ENCODE results near the gene MOV10L1. TPM values are rescaled to one million over a fixed set of nuclear protein-coding genes. Genes with fewer than 3 reads are reported as not detected.

Gene MOV10L1
- total and polyA plus RNA-seq, 2 donors from 2014 or later = 0.38 to 0.62 TPM

GRCh38 chr22:50189184-50189848 is 99.5 kb downstream of the MOV10L1 start:
- no peaks in the 10 kb centered on the region for H3K9me3 ChIP-seq (ENCODE audit: control insufficient read depth in 2 of 3, insufficient read depth in 1 of 3, low read length in 3 of 3)
- TF ChIP-seq, protein P1, sequence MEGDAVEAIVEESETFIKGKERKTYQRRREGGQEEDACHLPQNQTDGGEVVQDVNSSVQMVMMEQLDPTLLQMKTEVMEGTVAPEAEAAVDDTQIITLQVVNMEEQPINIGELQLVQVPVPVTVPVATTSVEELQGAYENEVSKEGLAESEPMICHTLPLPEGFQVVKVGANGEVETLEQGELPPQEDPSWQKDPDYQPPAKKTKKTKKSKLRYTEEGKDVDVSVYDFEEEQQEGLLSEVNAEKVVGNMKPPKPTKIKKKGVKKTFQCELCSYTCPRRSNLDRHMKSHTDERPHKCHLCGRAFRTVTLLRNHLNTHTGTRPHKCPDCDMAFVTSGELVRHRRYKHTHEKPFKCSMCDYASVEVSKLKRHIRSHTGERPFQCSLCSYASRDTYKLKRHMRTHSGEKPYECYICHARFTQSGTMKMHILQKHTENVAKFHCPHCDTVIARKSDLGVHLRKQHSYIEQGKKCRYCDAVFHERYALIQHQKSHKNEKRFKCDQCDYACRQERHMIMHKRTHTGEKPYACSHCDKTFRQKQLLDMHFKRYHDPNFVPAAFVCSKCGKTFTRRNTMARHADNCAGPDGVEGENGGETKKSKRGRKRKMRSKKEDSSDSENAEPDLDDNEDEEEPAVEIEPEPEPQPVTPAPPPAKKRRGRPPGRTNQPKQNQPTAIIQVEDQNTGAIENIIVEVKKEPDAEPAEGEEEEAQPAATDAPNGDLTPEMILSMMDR (IDR thresholded peaks at IDR 0.05; ENCODE audit: borderline replicate concordance, extremely low read depth, insufficient read depth) = no peak
- intact Hi-C loops (cut with DNase I) = no loop called here
- H3K27me3 ChIP-seq (ENCODE audit: control insufficient read depth, insufficient read depth, low read length) = no peaks in the 10 kb centered on the region
- H3K36me3 ChIP-seq (ENCODE audit: control insufficient read depth in 2 of 3, insufficient read depth in 3 of 3, low read length in 3 of 3) = peaks cover 0 to under 1% (median 0%) of the 10 kb centered on the region in 3 donors
- H3K9ac ChIP-seq (ENCODE audit: low read length in 3 of 3) = no peak overlapping the region
- FAIRE-seq (no peak), DNase-seq (peak in 2 of 5 donors; percentile 66 to 88)
- H3K4me3 ChIP-seq (ENCODE audit: low read length in 3 of 3) = no peak overlapping the region
- peaks cover 0 to 33% (median 4%) of the 10 kb centered on the region in 3 donors for H3K4me1 ChIP-seq (ENCODE audit: control insufficient read depth in 2 of 3, insufficient read depth in 2 of 3, low read depth in 1 of 3, low read length in 3 of 3)
- H3K27ac ChIP-seq (ENCODE audit: low read depth in 2 of 2, low read length in 2 of 2) = no peak overlapping the region

DNA sequence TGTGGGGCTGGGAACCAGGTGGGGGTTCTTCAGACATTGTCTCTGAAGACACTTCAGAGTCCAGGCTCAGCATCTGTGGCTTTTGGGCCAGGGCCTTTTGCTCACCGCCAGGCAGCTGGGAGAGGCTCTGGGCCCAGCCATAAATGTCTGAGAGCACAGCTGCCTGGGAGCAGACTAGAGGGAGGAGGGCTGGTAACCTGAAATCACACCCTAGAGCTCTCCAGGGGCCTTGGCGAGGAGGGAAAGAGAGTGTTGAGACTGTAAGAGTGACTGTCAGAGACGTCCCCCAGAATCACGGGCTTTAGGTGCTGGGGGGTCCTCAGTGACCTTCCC is 100.0 kb downstream of the MOV10L1 start:
- no peak overlapping the region for H3K9ac ChIP-seq (ENCODE audit: low read length in 3 of 3)
- H3K4me3 ChIP-seq (ENCODE audit: low read length in 3 of 3) = peak overlapping the region in 1 of 3 donors; percentile 47
- no peak for FAIRE-seq

DNA sequence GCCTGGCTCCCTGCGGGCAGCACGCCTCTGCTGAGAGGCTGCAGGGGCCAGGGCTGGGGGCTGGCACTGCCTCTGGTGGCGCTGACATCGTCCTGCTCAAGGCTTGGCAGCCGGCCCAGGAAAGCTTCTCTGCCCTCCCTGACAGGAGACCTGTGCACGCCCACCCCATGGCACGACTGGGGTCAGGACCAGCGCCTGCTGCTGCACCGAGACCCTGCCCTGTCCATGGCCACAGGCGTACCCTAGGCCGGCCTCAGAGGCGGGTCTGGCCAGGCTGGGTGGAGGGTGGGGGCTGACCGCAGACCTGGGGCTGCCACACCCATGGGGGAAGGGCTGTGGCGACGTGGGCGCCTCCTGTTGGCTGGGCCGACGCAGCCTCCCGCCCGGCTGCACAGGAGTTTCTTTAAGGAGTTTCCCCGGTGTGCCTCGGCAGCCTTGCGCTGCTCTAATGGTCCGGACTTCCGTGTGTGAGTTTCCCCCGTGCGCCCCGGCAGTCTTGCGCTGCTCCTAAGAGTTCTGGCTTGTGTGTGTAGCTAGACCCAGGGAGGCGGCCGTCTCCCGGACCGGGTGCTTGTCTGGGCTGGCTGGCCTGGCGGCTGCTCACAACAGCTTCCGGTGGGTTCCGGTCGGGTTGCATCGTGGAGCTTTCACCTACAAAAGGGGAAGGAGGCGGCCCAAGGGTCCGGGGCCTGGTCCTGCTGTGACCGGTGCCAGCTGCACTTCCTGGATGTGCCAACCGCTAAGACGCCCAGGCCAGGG is 100.6 kb downstream of the MOV10L1 start:
- H3K4me1 ChIP-seq (ENCODE audit: control insufficient read depth in 2 of 3, insufficient read depth in 2 of 3, low read depth in 1 of 3, low read length in 3 of 3) = peaks cover 0 to 26% (median 4%) of the 10 kb centered on the region in 3 donors
- peak overlapping the region in 2 of 3 donors; percentile 37 to 47 for H3K4me3 ChIP-seq (ENCODE audit: low read length in 3 of 3)
- DNase-seq = peak; percentile 78 to 96 (median 84)
- TF ChIP-seq, protein P1 (IDR thresholded peaks at IDR 0.05; ENCODE audit: borderline replicate concordance, extremely low read depth, insufficient read depth) = peak; percentile 53
- peak overlapping the region in 2 of 3 donors; percentile 33 to 58 for H3K9ac ChIP-seq (ENCODE audit: low read length in 3 of 3)
- no peaks in the 10 kb centered on the region for H3K27me3 ChIP-seq (ENCODE audit: control insufficient read depth, insufficient read depth, low read length)
- peaks cover 0 to 3% (median 3%) of the 10 kb centered on the region in 3 donors for H3K36me3 ChIP-seq (ENCODE audit: control insufficient read depth in 2 of 3, insufficient read depth in 3 of 3, low read length in 3 of 3)
- no peak for FAIRE-seq
- intact Hi-C loops (cut with DNase I) = no loop called here
- H3K27ac ChIP-seq (ENCODE audit: low read depth in 2 of 2, low read length in 2 of 2) = peak overlapping the region; percentile 63 to 78
- no peaks in the 10 kb centered on the region for H3K9me3 ChIP-seq (ENCODE audit: control insufficient read depth in 2 of 3, insufficient read depth in 1 of 3, low read length in 3 of 3)

More for the DNA sequence above, 100.0 kb downstream of the MOV10L1 start:
- Histone ChIP-seq H3K9me3 (ENCODE audit: control insufficient read depth in 2 of 3, insufficient read depth in 1 of 3, low read length in 3 of 3) (no peaks in the 10 kb centered on the region), H3K27ac (ENCODE audit: low read depth in 2 of 2, low read length in 2 of 2) (peak overlapping the region in 1 of 2 donors; percentile 63), H3K36me3 (ENCODE audit: control insufficient read depth in 2 of 3, insufficient read depth in 3 of 3, low read length in 3 of 3) (peaks cover 0 to 3% (median 3%) of the 10 kb centered on the region in 3 donors), H3K4me1 (ENCODE audit: control insufficient read depth in 2 of 3, insufficient read depth in 2 of 3, low read depth in 1 of 3, low read length in 3 of 3) (peaks cover 0 to 28% (median 4%) of the 10 kb centered on the region in 3 donors), H3K27me3 (ENCODE audit: control insufficient read depth, insufficient read depth, low read length) (no peaks in the 10 kb centered on the region)
- intact Hi-C loops (cut with DNase I) = no loop called here
- no peak for DNase-seq
- TF ChIP-seq, protein P1 (IDR thresholded peaks at IDR 0.05; ENCODE audit: borderline replicate concordance, extremely low read depth, insufficient read depth) = no peak

Data from kidney (tissue), 14 donors.